DMS 273 treated with DMSO at 0.1 percent for 48 hours (cell line): ENCODE results near the gene PPM1M.
"Not testable (repeated sequence)": the region's sequence is repeated elsewhere in the genome, so short reads cannot be mapped to it uniquely, and the experiment has no call there.

Source experiments
- DNase-seq: peaks from one replicate; lab custom pipeline; 2025; lab: John Stamatoyannopoulos, UW

PPM1M gene

DNA sequence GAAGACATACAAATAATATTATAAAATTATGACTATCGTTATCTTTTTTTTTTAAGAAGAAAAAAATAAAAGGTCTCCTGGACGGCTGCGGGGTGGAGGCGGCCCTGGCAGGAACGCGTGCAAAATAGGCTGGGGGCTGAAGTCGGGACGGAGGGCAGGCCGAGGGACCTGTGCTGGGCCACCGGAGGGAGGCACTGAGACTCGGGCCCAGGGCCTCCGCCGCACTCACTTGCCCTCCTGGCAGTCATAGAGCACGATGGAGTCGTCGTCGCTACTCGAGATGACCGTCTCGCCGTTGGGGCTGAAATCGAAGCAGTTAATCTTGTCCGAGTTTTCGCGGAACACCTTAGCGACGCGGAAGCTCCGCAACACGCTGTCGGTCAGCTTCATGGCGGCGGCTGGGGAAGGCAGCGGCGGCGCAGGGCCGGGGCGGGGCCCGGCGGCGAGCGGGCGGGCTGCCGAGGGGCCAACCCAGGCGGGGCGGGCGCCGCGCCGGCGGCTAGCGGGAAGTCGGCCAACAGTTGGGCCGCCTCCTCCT lies 32.5 kb downstream of the PPM1M start:
- no peak for DNase-seq

DNA sequence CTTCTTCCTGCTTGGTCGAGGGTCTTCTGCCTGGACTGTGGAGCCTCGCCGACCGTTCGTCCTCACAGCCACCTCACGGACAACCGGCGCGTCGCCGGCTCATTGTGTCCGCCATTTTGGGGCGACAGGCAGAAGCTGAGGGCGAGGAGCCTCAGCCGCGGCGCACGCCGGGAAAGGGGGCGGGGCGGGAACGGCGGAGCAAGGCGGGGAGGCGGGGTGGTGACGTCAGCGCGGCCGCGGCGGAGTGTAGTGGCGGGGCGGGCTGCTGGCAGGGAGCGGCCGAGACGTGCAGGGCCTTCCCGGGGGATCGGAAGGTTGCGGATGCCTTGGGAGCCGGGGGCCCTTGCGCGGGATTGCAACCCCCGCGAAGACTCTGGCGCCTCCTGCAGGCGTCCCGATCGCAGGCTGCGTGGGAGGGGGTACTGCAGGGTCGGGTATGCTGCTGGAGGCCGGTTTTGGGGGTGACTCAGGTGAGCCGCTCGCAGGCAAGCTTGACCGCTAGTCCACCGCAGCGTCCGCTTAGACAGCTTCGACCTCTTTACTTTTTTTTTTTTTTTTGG lies 33.0 kb downstream of the PPM1M start, which contains the start of gene WDR82:
WDR82 (minus strand) TSS at position 140 of the 560 bp plus-strand sequence. CDS start 288 bp downstream, outside the sequence.
- peak; percentile 76 for DNase-seq

DNA sequence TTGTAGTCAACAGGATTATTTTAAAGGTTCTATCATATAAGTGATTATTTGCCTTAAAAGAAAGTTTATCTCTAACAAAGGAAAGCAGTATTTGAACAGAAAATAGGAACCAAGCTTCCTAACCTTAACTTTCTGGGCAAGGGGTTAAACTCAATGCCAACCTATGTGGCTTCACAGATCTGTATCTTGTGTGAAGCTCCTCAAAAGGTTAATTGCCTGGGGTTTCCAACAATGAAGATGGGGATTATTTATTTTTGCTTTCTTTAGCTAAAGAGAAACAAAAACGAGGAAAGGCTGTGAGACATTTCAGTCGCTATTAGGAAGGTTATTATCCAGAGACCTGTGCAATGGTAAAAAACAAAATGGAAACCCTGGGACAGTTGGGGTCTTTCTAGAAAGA lies 34.0 kb downstream of the PPM1M start:
- no peak for DNase-seq

DNA sequence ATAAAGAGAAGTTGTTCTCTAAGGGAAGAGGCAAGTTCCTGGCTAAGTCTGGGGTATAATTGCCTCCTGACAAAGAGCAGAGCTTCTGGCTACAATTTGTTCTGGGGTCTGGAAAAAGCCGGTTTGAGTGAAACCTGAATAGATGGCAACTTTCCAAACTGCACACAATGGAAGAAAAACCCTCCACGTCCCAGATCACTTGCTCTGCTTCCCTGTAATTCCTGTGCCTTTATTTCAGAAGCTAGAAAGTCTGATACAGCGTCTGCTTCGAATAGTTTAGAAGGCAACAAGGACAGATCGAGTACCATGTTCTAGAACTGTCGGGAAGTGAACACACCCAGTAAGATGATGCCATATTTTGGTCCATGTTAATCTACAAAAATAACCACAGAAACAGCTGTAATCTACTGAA lies 34.5 kb downstream of the PPM1M start:
- DNase-seq = no peak

DNA sequence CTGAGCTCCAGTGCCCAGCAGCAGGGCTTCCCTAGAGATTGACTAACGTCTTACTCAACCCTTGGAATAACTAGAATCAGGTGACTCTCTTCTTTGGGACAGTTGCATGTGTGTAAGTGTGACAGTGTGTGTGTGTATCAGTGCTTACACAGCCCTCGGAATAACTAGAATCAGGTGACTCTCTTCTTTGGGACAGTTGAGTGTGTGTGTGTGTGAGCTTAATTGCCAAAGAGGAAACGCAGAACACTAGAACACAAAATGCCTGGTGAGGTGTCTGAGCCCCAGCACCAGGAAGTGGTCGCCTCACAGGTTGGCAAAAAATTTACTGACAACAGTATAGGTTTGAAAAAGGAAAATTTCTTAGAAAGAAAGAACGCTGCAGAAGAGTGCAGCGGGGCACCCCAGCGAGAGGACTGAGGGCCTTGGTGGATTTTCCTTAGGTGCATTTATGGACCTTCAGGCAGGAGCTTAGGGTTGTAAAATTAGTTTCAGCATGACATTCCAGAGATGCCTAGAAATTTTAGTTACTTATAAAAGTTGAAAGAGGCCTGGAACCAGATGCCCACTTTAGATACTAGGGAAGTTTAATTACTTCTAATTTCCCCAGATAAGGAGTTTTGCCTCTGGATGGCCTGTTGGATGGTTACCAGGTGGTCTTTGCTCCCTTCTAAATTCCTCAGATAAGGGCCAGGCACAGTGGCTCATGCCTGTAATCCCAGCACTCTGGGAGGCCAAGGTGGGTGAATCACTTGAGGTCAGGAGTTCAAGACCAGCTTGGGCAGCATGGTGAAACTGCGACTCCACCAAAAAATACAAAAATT lies 36.6 kb downstream of the PPM1M start:
- DNase-seq = no peak

DNA sequence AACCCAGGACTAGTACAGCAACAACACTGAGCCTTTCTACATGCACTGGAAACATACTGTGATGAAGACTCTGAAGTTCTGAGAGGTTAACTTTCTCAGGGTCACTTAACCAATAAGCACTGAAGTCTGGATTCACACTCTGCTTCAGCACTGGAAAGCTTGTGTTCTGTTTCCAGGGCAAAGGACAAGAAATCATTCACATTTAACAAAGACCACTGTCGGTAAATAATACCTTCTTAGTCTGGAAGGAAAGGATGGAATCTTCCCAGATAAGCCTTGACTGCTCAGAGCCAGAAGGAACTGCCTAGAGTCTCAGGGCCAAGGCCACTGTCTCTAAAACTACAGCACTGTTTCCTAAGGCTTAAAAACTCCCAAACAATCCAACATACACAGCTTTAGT lies 37.7 kb downstream of the PPM1M start:
- no peak for DNase-seq

DNA sequence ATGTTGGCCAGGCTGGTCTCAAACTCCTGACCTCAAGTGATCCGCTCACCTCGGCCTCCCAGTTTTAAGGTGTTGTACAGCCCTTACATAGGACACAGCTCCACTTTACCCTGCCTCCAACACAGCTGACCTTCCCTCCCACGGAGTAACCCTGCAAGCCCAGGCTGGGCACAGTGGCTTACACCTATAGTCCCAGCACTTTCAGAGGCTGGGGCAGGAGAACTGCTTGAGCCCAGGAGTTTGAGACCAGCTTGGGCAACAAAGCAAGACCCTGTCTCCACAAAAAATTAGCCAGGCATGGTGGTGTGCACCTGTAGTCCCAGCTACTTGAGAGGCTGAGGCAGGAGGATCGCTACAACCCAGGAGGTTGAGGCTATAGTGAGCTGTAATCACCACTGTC lies 38.5 kb downstream of the PPM1M start:
- not testable (repeated sequence) for DNase-seq

DNA sequence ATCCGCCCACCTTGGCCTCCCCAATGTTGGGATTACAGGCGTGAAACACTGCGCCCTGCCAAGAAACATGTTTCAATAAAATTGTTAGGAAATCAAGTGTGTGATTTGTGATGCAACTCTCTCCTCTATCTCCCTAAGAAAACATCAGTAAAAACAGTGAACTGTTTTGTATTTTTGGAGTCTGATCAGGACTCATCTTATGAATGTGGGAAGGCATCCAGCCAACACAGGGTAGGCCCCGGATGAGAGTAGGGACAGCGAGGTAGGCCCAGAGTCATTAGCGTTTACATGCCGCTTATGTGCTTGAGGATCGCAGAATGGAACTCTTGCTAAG lies 41.2 kb downstream of the PPM1M start:
- DNase-seq = no peak

DNA sequence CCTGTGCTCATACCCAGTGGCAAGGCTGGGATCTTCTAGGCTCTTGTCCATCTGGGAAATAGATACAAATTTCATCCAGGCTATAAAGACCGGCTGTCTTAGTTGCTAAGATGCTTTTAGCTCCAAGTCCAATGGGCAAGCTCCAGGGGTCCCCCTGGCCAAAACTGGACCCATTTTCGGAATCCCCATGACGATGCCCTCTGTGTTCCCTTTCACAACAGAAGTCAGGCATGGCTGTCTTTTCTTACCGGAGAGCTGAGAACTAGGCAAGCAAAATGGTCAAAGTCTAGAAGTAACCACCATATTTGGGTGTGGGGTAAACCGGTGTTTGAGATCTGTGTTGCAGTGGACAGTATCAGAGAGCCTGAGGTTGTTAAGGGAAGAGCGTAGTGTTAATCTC lies 43.1 kb downstream of the PPM1M start:
- DNase-seq = no peak

DNA sequence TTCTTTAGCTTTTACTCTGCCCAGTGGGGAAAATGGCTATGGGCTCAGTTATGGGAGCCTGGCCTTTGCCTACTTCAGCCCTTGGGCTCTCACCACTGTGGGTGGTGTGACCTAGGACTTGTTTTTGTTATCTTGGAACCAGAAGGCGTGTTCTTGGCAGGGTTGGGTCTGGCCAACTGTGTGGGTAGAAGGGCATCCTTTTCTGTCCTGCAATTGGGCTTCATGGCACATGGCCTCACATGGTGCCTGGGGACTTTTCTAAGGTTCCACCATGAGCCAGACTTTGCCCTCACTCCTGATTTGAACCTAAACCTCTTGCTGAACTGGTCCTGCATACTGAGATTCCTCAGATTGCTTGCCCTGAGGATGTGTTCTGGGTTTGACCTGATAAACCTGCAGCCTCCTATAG lies 43.8 kb downstream of the PPM1M start:
- DNase-seq = no peak

DNA sequence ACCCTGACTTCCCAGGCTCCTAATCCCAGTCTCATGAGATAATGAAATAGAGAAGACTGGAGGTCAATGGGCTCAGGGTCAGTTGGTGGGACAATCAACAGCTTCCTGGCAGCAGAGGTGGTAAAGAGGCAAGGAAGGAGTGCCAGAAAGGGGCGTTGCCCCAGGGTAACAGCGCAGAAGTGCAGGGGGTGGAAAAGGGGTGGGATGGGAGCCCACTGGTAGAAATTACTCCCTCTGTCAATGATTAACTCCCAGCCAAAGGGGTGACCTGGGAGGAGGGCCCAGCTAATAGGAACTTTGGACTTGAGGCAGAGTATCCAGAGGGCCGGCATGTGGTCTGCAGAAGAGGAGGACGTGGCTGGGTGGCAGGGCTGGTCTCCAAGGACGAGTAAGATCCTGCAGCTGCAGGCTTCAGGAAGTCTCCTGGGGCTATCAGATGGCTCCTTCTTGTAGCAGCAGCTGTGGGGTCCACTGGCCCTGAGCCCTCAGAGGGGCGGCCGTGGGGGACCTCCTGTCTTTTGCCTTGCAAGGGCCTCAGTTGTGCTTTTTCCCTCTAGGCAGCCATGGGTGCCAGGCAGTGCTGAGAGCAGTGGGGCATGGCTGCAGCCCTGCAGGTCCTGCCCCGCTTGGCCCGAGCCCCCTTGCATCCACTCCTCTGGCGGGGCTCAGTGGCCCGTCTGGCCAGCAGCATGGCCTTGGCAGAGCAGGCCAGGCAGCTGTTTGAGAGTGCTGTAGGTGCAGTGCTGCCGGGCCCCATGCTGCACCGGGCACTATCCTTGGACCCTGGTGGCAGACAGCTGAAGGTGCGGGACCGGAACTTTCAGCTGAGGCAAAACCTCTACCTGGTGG lies 44.4 kb downstream of the PPM1M start:
- no peak for DNase-seq

DNA sequence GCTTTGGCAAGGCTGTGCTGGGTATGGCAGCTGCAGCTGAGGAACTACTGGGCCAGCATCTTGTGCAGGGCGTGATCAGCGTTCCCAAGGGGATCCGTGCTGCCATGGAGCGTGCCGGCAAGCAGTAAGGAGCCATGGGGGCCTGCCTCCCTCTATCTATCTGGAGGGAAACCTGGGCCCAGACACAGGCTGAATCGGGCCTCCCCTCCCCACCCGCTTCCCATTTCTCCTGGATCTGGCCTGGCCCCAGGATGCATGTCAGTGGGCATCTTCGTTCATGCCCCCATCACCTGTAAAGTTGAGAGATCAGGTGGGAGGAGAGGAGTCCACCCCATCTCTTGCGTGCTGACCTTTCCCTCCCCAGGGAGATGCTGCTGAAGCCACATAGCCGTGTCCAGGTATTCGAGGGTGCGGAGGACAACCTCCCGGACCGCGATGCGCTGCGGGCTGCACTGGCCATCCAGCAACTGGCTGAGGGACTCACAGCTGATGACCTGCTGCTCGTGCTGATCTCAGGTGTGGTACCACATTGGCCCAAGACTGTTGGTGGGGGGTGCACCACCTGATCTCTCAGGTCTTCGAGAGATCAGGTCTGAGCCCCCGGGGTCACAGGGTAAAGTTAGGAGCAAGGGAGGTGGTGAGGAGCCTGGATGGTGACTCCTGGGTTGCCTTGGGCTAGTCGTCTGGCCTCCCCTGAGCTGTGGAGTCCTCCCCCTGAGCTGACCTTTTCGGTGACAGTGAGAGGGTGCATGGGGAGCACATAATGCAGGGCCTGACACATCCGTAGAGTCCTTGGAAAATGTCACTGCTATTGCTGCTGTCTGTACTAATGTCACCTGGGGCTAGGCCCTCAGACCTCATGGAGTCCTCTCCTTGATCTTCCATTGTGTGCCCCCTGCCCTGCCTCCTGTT lies 45.3 kb downstream of the PPM1M start:
- DNase-seq = no peak

DNA sequence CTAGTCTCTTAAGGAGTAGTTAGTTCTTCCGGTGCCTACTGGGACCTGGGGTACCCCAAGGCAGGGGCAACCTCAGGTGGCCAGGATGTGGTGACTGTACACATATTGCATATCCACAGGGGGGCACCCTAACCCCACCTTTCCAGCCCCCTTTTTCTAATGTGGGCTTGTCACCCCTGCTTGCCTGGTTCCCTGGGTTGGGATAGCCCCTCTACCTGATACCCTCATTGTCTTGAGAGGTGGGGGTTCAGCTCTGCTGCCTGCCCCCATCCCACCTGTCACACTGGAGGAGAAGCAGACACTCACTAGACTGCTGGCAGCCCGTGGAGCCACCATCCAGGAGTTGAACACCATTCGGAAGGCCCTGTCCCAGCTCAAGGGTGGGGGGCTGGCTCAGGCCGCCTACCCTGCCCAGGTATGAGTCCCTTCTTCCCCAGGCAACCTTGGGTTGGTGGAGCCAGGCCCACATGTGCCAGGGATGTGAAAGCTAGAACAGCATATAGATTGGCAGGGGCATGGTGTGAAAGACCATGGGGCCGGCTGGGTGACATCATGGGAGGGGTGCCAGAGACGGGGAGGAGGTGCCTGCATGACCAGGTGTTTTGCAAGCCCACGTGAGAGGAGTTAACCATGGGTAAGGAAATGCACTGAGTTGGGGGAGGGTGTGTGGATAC lies 46.1 kb downstream of the PPM1M start:
- DNase-seq = no peak

DNA sequence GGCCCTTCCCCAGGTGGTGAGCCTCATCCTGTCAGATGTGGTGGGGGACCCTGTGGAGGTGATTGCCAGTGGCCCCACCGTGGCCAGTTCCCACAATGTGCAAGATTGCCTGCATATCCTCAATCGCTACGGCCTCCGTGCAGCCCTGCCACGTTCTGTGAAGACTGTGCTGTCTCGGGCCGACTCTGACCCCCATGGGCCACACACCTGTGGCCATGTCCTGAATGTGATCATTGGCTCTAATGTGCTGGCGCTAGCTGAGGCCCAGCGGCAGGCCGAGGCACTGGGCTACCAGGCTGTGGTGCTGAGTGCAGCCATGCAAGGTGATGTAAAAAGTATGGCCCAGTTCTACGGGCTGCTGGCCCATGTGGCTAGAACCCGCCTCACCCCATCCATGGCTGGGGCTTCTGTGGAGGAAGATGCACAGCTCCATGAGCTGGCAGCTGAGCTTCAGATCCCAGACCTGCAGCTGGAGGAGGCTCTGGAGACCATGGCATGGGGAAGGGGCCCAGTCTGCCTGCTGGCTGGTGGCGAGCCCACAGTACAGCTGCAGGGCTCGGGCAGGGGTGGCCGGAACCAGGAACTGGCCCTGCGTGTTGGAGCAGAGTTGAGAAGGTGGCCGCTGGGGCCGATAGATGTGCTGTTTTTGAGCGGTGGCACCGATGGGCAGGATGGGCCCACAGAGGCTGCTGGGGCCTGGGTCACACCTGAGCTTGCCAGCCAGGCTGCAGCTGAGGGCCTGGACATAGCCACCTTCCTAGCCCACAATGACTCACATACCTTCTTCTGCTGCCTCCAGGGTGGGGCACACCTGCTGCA lies 46.9 kb downstream of the PPM1M start:
- DNase-seq = no peak

DNA sequence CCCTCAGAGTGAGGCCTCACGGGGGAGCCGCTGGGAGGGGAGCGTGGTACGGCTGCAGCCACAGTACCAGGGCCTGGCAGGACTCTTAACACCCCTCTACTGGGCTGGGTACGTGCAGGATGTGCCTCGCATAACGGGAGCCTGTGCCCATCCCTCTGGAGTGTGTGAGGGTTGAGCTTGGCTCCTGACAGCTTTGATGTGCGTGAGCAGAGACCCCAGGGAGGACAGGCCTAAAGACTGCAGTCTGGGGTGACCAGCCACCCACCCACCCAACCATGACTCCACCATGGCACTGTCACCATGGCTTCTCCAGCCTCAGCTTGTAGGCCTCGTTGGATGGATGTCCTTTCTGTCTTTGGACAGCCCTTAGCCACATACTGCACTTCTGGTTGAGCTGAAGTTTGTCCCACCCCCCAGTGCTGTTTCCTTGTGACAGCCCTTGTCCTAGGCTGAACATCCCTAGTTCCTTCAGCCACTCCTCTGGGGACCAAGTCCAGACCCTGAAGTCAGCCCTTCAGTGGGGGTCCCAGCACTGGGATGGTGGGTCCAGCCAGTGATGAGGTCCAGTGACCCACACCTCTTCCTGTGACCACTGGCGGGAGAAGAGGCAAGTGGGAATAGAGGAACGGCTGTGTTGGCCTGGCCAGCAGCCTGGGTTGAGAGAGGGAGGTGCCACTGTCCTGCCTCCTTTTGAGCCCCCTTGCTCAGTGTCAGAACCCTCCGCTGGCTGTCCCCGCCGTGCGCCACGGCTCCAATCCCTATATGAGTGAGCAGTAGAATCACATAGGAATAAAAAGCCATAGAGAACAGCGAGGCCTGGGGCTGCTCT lies 48.1 kb downstream of the PPM1M start:
- DNase-seq = no peak

DNA sequence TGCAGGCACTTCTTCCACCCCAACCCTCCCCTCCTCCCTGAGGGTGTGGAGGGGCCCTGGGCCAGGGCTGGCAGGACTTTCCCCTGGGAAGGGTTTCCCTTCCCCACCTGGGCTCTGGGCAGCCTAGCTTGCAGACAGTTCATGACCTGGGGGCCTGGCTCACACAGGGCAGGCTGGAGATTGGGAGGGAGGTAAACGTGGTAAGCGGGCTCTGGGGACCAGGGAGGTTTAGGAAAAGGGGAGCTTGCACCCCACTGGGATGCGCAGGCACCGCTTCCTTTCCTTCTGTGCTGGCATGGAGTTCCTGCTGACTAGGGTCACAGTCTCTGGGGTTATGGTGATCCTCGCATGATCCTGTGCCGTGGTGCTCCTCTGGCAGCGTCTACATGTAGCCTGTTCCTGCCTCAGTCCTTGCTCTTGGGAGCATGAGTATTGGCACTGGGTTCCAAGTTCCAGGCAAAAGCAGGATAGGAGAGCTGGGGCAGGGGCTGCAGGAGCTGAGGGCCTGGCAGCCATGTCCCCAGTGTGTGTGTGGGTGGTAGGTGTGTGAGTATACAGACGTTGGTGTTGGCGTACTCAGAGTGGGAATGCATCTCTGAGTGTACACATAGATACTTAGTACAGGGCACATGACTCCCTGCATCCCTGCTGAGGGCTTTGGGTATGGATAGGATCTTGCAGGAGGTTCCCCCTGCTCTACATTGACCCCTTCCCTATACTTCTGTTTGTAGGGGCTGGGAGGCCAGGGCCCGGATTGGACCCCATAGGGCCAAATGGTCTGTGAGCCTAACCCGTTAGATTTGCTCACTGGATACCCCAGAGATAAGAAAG lies 49.0 kb downstream of the PPM1M start:
- no peak for DNase-seq

DNA sequence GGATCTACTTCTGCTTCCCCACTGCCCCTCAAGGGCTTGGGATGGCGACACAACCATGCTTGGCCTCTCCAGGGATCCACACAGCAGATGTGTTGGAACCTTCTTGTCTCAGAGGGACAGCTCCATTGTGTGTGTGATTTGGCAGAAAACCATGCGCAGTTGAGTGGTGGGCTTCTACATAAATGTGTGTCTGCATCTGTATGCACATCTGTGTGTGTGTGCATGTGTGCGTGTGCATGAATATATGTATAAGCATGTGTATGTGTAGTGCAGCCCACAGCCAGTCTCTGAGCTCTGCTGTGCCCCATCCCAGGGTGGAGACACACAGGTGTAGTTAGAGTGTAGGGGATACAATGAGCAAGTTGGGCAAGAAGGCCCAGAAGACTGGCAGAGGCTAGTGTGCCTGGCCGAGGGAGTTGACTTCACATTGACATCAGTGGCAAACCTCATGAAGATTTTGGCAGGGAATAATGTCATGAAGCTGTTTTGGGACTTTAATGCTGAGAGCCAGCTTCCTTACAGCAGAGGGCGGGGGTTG lies 50.2 kb downstream of the PPM1M start:
- DNase-seq = no peak
